Stimulated activated effector memory CD8-positive, alpha-beta T cell treated with anti-CD3 and anti-CD28 coated beads, Interleukin-12 subunit alpha, Interleukin-12 subunit beta, amount 100 ng/mL, for 72 hours (primary cell): Measurements from ENCODE around the gene CAMK4.

Experiments
- ATAC-seq: fragments of 150-1000 bp; cut with Tn5 transposase; 2 replicates; pipeline ENCODE4 v1.10.0; 2021
- DNase-seq, 2 donors: peaks; one replicate each; pipeline ENCODE4 v3.0.0; 2021 to 2022; ENCODE audit warnings: low spot score in 2 of 2
- H3K27ac Mint-ChIP-seq: one replicate; pipeline ENCODE4 v1.8.0; 2022; ENCODE audit warnings: mild to moderate bottlenecking, mixed read lengths
- H3K36me3 Mint-ChIP-seq: one replicate; pipeline ENCODE4 v1.8.0; 2022; ENCODE audit warnings: mild to moderate bottlenecking, mixed read lengths
- H3K4me1 Mint-ChIP-seq: one replicate; pipeline ENCODE4 v1.8.0; 2022; ENCODE audit warnings: mixed read lengths
- H3K4me3 Mint-ChIP-seq: one replicate; pipeline ENCODE4 v1.8.0; 2022; ENCODE audit warnings: mild to moderate bottlenecking, mixed read lengths
- H3K9me3 Mint-ChIP-seq: one replicate; pipeline ENCODE4 v1.8.0; 2022; ENCODE audit warnings: mixed read lengths

The CAMK4 gene

DNA sequence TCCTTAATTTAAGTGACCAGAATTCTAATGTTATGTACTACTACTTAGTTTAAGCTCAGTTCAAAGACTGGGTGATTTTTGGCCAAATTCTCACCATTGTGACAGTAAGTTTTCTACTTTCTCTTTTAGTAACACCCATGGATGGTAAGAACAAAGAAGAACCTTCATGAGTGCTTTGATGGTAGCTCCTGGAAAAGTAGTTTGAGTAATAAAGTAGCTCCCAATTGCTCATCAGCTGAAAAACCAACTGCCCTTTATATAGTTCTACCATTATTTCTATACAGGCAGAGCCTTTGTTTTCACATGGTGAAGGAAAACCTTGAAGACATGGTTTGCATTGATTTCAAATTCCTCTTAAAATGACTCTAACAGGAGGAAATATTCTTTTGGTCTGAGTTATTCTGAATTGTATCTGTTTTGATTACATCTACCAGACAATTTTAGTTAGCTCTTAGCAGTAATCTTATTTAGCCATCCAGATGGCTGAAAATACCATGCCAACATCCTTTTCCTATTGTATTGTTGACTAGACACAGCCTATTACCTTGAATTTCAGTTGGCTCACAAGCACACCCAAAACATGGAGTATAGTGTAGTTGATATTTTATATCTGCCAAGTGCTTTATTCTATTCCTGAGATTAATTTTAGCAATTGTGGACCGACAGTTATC lies 311.8 kb downstream of the CAMK4 start:
- ATAC-seq = no peak
- DNase-seq = no peak
- no peaks in the 10 kb centered on the region for H3K4me1 Mint-ChIP-seq
- H3K4me3 Mint-ChIP-seq = no peak overlapping the region
- H3K27ac Mint-ChIP-seq = no peak overlapping the region
- H3K36me3 Mint-ChIP-seq = peaks cover 6% of the 10 kb centered on the region
- H3K9me3 Mint-ChIP-seq = no peaks in the 10 kb centered on the region

DNA sequence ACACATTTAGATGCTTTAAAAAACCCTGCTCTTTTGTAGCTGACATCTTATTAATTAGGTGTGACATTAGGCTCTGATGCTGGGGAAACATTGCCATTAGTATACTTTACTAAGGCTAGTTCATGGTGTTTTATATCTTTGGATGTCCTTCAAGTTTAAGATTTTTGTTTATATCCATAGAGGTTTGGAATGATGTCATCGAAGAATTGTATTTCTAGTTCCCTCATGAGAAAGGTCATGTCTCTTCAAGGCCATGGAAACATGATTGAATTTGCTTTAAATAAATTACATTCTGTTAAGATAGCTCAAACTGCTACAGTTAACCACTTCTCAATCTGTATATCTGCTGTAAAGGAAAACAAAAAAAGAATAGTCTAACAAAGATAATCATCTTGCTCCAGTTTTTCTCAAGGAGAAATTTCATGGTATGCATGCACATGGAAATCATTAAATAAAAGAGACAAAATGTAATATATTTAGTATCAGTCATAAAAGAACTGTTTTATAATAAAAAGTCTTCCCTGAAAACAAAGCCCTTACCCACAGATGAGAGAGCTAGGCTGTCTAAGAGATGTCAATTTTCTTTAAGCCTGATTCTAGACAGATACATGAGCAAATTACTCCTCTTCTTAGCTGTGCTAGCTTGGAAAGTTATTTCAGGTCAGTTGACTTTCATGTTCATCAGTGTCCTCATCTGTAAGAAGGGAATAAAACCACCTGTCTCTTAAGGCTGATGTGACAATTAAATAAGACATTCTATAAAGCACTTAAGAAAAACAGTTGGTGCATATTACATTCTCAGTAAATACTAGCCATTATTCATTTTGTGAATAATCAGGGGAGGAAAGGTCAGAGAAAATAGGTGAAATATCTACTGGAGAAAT lies 313.2 kb downstream of the CAMK4 start:
- Mint-ChIP-seq H3K4me3 (no peak overlapping the region), H3K27ac (no peak overlapping the region), H3K36me3 (no peaks in the 10 kb centered on the region), H3K9me3 (no peaks in the 10 kb centered on the region), H3K4me1 (no peaks in the 10 kb centered on the region)
- DNase-seq (no peak), ATAC-seq (no peak)
